Breast epithelium (tissue), 4 donors: ENCODE data around the gene ITGA5. TPM values are rescaled to one million over a fixed set of nuclear protein-coding genes. Genes with fewer than 3 reads are reported as not detected.

ENCODE experiments used
- DNase-seq, 2 donors: peaks; one replicate each; pipeline ENCODE4 v3.0.0-alpha.2; 2019; ENCODE audit warnings: low spot score in 2 of 2
- H3K27ac ChIP-seq, 2 donors: fragments of 200-600 bp; sonication (generic) in 1 of 2; one replicate each; pipeline ENCODE4 v1.5.1; 2016 to 2019; ENCODE audit warnings: mild to moderate bottlenecking in 1 of 2
- H3K27me3 ChIP-seq, 2 donors: fragments of 200-600 bp; sonication (generic) in 1 of 2; one replicate each; pipeline versions ENCODE4 v1.5.1 to v1.6.0; 2017 to 2019; ENCODE audit warnings: control low read depth in 1 of 2, mild to moderate bottlenecking in 1 of 2
- H3K36me3 ChIP-seq: fragments of 200-600 bp; one replicate; pipeline ENCODE4 v1.5.1; 2019
- H3K4me1 ChIP-seq, 2 donors: fragments of 200-600 bp; sonication (generic); one replicate each; pipeline ENCODE4 v1.5.1; 2016 to 2019; ENCODE audit warnings: control low read depth in 1 of 2
- H3K4me3 ChIP-seq, 3 donors: fragments of 200-600 bp; sonication (generic); 1 replicate in 2 of 3; 2 replicates in 1 of 3; pipeline ENCODE4 v1.5.1; 2016 to 2019; ENCODE audit warnings: mild to moderate bottlenecking in 3 of 3, moderate library complexity in 2 of 3
- H3K9me3 ChIP-seq, 2 donors: fragments of 200-600 bp; sonication (generic) in 1 of 2; one replicate each; pipeline ENCODE4 v1.5.1; 2016 to 2019; ENCODE audit warnings: control low read depth in 1 of 2
- POLR2A ChIP-seq: fragments of 450-650 bp; IDR thresholded peaks from one replicate; pipeline ENCODE4 v1.6.1; 2016; ENCODE audit warnings: antibody characterized with exemption, mild to moderate bottlenecking, moderate library complexity
- POLR2AphosphoS5 ChIP-seq, 3 donors: sonication (generic); formaldehyde crosslinking; IDR thresholded peaks; one replicate each; pipeline ENCODE4 v1.6.1; 2017; ENCODE audit warnings: antibody characterized with exemption in 3 of 3
- intact Hi-C: fragments of 100-400 bp; cut with DNase I; formaldehyde crosslinking; loops from one replicate; pipeline ENCODE4 v1.15.1; 2023; ENCODE audit warnings: low total_unique reads
- total RNA-seq, 3 donors: library from RNA; depleted of rRNA; stranded (reverse); fragments of >200 nt; gene quantifications; one replicate each; pipeline ENCODE4 v1.1.0, GENCODE V29; 2016
- TF ChIP-seq, protein P1 (sequence below), 3 donors: fragments of 450-650 bp; IDR thresholded peaks; one replicate each; pipeline ENCODE4 v1.5.1; 2016 to 2017; ENCODE audit warnings: antibody characterized with exemption in 3 of 3, mild to moderate bottlenecking in 3 of 3, moderate library complexity in 3 of 3

The ITGA5 gene
- total RNA-seq, 3 donors from 2014 or later: 30.4 to 135 (median 81.9) TPM

DNA sequence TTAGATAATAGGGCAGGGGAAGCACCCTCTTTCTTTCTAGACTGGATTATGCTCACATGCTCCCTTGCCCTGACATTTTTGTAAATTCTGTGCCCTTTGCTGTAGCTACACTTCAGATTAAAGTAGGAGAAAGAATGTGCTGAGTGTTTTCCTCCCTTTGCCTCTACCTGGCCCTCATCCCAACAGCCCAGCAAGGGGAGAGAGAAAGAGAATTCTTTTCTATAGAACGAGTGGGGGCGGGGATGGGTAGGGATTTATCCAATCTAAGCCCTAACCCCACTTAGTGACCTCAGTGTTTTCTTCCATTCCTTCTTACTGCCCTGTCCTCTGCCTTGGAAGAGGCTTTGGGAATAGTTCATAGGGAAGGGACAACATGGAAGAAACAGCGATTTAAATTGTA lies 68.3 kb downstream of the ITGA5 start:
- Histone ChIP-seq H3K9me3 (no peaks in the 10 kb centered on the region), H3K27ac (no peak overlapping the region), H3K4me1 (no peaks in the 10 kb centered on the region), H3K27me3 (no peaks in the 10 kb centered on the region), H3K4me3 (no peak overlapping the region), H3K36me3 (no peaks in the 10 kb centered on the region)
- TF ChIP-seq POLR2A: no peak
- no peak for TF ChIP-seq POLR2AphosphoS5 (IDR thresholded peaks at IDR 0.05)
- TF ChIP-seq, protein P1, sequence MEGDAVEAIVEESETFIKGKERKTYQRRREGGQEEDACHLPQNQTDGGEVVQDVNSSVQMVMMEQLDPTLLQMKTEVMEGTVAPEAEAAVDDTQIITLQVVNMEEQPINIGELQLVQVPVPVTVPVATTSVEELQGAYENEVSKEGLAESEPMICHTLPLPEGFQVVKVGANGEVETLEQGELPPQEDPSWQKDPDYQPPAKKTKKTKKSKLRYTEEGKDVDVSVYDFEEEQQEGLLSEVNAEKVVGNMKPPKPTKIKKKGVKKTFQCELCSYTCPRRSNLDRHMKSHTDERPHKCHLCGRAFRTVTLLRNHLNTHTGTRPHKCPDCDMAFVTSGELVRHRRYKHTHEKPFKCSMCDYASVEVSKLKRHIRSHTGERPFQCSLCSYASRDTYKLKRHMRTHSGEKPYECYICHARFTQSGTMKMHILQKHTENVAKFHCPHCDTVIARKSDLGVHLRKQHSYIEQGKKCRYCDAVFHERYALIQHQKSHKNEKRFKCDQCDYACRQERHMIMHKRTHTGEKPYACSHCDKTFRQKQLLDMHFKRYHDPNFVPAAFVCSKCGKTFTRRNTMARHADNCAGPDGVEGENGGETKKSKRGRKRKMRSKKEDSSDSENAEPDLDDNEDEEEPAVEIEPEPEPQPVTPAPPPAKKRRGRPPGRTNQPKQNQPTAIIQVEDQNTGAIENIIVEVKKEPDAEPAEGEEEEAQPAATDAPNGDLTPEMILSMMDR (IDR thresholded peaks at IDR 0.05): no peak
- DNase-seq: no peak
- intact Hi-C loops: no loop called here

DNA sequence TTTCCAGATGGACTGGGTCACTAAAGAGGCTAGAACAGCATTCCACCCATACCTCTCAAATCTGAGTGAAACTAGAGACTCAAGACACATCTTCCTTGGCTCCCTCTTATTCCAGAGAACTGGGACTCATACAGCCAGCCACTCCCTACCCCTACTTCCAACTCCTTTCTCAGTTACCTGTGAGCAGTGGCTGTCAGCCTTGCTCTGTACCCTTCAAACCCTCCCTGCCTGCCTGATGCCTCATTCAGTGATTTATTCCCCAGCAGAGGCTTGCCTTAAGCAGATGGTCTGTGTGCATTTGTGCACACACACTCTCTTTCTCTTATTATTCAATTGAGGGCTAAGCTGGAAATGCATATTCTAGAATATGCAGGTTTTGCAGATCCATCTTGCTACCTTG lies 69.4 kb downstream of the ITGA5 start:
- no peak for TF ChIP-seq POLR2AphosphoS5 (IDR thresholded peaks at IDR 0.05)
- no peak for TF ChIP-seq POLR2A
- TF ChIP-seq, protein P1 (IDR thresholded peaks at IDR 0.05): no peak
- Histone ChIP-seq H3K4me1 (no peaks in the 10 kb centered on the region), H3K9me3 (no peaks in the 10 kb centered on the region), H3K27me3 (no peaks in the 10 kb centered on the region), H3K4me3 (no peak overlapping the region), H3K36me3 (peaks cover 6% of the 10 kb centered on the region), H3K27ac (no peak overlapping the region)
- intact Hi-C loops: no loop called here
- no peak for DNase-seq

DNA sequence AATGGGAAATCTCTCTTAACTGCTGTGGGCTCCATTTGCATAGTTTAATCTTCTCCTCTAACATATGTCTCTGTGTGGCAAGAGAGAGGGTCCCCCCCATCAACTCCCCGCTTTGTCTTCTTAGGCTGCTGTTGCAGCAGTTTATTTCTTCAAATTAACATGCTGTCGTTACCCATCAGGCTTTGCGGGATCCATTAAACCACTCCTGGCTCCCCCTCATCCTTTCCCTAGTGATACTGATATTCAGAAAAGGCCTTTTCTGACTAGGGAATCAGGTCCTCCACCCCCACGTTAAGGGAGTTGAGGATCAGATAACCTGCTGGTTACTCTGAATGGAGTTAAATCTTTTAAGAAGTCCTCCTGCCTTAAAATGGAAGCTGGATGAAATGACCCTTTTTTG lies 70.0 kb downstream of the ITGA5 start:
- no peak for DNase-seq
- no peak for TF ChIP-seq POLR2AphosphoS5 (IDR thresholded peaks at IDR 0.05)
- TF ChIP-seq, protein P1 (IDR thresholded peaks at IDR 0.05): no peak
- no peak for TF ChIP-seq POLR2A
- H3K27ac ChIP-seq: no peak overlapping the region
- H3K4me1 ChIP-seq: no peaks in the 10 kb centered on the region
- peaks cover 6% of the 10 kb centered on the region for H3K36me3 ChIP-seq
- no peaks in the 10 kb centered on the region for H3K27me3 ChIP-seq
- no peak overlapping the region for H3K4me3 ChIP-seq
- intact Hi-C loops: no loop called here
- no peaks in the 10 kb centered on the region for H3K9me3 ChIP-seq

Other genes with a start within 250 kb of the ITGA5 start
- 10 to 100 TPM; 29.6 to 55.4 (median 46.4) TPM for gene SMUG1, start 230.3 kb downstream of the ITGA5 start, total RNA-seq
- gene CBX5, start 139.1 kb downstream of the ITGA5 start, total RNA-seq: 10 to 100 TPM; 22.4 to 45.8 (median 31.8) TPM
- gene HNRNPA1, start 138.5 kb downstream of the ITGA5 start, total RNA-seq: 100 to 1,000 TPM; 387 to 571 (median 477) TPM
- gene NFE2, start 118.3 kb downstream of the ITGA5 start, total RNA-seq: under 1 TPM; 0.15 to 0.48 (median 0.33) TPM
- gene COPZ1, start 94.1 kb downstream of the ITGA5 start, total RNA-seq: 100 to 1,000 TPM in 1 of 3 donors, 10 to 100 TPM in 2; 70.9 to 109 (median 90.1) TPM
- gene GPR84, start 54.8 kb downstream of the ITGA5 start, total RNA-seq: under 1 TPM in 1 of 3 donors, not detected in 2; 0.44 TPM
- 10 to 100 TPM in 2 of 3 donors, 1 to 10 TPM in 1; 8.9 to 18.4 (median 10.5) TPM for gene ZNF385A, start 34.5 kb downstream of the ITGA5 start, total RNA-seq
- 1 to 10 TPM in 1 of 3 donors, under 1 TPM in 1, not detected in 1; 0.96 to 1.3 TPM for gene GTSF1, start 54.3 kb upstream of the ITGA5 start, total RNA-seq
- gene NCKAP1L, start 78.5 kb upstream of the ITGA5 start, total RNA-seq: 10 to 100 TPM; 12.5 to 40.5 (median 15.7) TPM
- 10 to 100 TPM in 2 of 3 donors, 1 to 10 TPM in 1; 6.3 to 34.7 (median 13.8) TPM for gene PDE1B, start 130.3 kb upstream of the ITGA5 start, total RNA-seq
- 100 to 1,000 TPM in 1 of 3 donors, 10 to 100 TPM in 2; 21.6 to 316 (median 29.7) TPM for gene PPP1R1A, start 169.4 kb upstream of the ITGA5 start, total RNA-seq
- not detected for gene LACRT, start 215.6 kb upstream of the ITGA5 start, total RNA-seq
- gene DCD, start 229.1 kb upstream of the ITGA5 start, total RNA-seq: not detected